ENCODE measurements around the gene LRMDA. TPM values are rescaled to one million over a fixed set of nuclear protein-coding genes. Genes with fewer than 3 reads are reported as not detected.

Gene LRMDA
- total and polyA plus RNA-seq, 2 of the 8 experiments (the other 6 are each of a cell fraction or from before 2014, with no cell fraction given): 0.86 to 2.8 TPM

- Histone ChIP-seq H3K23ac (ENCODE audit: insufficient read length) (no peak overlapping the region), H2BK20ac (ENCODE audit: low read length) (no peak overlapping the region), H2BK120ac (replicated peaks; ENCODE audit: low read depth, low read length) (no peak overlapping the region), H3K23me2 (ENCODE audit: low read depth, low read length) (no peaks in the 10 kb centered on the region; the same call in 1 of the 2 replicates), H3K4me3 (ENCODE audit: extremely low read depth in 1 of 4, insufficient read depth in 2 of 4, low read depth in 3 of 4, low read length in 4 of 4) (no peak overlapping the region), H2AK5ac (ENCODE audit: low read depth, low read length) (no peak overlapping the region), H3K36me3 (ENCODE audit: control insufficient read depth in 2 of 4, insufficient read depth in 4 of 4, low read length in 3 of 4) (no peaks in the 10 kb centered on the region), H4K91ac (replicated peaks; ENCODE audit: insufficient read length, low read length) (no peak overlapping the region), H4K8ac (ENCODE audit: extremely low read depth, insufficient read depth, low read length) (no peak overlapping the region), H3K27me3 (replicated peaks in 1 of 4; ENCODE audit: control insufficient read depth in 3 of 4, extremely low read depth in 1 of 4, insufficient read depth in 3 of 4, low read length in 3 of 4) (no peaks in the 10 kb centered on the region), H3K9ac (replicated peaks in 1 of 4; ENCODE audit: extremely low read depth in 1 of 4, low read depth in 3 of 4, low read length in 3 of 4) (no peak overlapping the region), H3K27ac (ENCODE audit: low read depth, low read length) (no peak overlapping the region), H3K79me2 (ENCODE audit: control insufficient read depth in 1 of 2, insufficient read depth in 2 of 2, low read length in 2 of 2) (no peaks in the 10 kb centered on the region), H3K56ac (replicated peaks; ENCODE audit: insufficient read length, low read depth, low read length) (no peak overlapping the region), H3K4me2 (ENCODE audit: insufficient read depth in 1 of 2, low read depth in 2 of 2, low read length in 2 of 2) (no peak overlapping the region), H4K5ac (ENCODE audit: insufficient read length, low read depth, low read length) (no peak overlapping the region), H2BK5ac (ENCODE audit: low read depth, low read length) (no peak overlapping the region), H2BK15ac (ENCODE audit: low read length) (no peak overlapping the region), H3K4me1 (replicated peaks in 1 of 4; ENCODE audit: control insufficient read depth in 3 of 4, insufficient read depth in 4 of 4, low read length in 3 of 4) (peaks cover 0 to 6% (median 1%) of the 10 kb centered on the region in 4 experiments; a peak in 2 of 7 replicates), H2AFZ (ENCODE audit: low read length) (peak overlapping the region; percentile 76; the same call in 1 of the 2 replicates), H3K4ac (replicated peaks; ENCODE audit: insufficient read length, low read depth, low read length) (no peak overlapping the region), H4K20me1 (replicated peaks in 1 of 2; ENCODE audit: control insufficient read depth in 1 of 2, insufficient read depth in 2 of 2, low read length in 2 of 2) (no peaks in the 10 kb centered on the region), H3K9me3 (ENCODE audit: insufficient read depth in 2 of 2, low read depth in 1 of 2, low read length in 1 of 2) (no peaks in the 10 kb centered on the region), H3K79me1 (ENCODE audit: low read depth, low read length) (no peaks in the 10 kb centered on the region), H3K14ac (ENCODE audit: insufficient read length) (no peak overlapping the region), H2BK12ac (ENCODE audit: low read depth, low read length) (no peak overlapping the region), H3K18ac (ENCODE audit: extremely low read depth, low read length) (no peak overlapping the region)
- ChIA-PET CTCF (ENCODE audit: partially characterized antibody) (interaction anchor here (0.6 to 2.7 kb wide), 6 partner anchors 10 to 1034 kb away, joined by 3 to 8 read pairs (median 4); no protein-coding TSS in a partner anchor), POLR2A (ENCODE audit: partially characterized antibody) (interaction anchor here (1.4 kb wide), 1 partner anchor 9 kb away, joined by 3 read pairs; no protein-coding TSS in a partner anchor)
- TF ChIP-seq USF2 (IDR thresholded peaks at IDR 0.05; ENCODE audit: low read length) (no peak), SP4 (IDR thresholded peaks at IDR 0.05; ENCODE audit: low read length) (no peak), ZNF274 (IDR thresholded peaks at IDR 0.05; ENCODE audit: borderline replicate concordance, extremely low read depth, low read length) (no peak), BCL11A (IDR thresholded peaks at IDR 0.05; ENCODE audit: low read depth in 2 of 2, low read length in 2 of 2) (no peak), MAX (IDR thresholded peaks at IDR 0.05) (no peak), BRCA1 (IDR thresholded peaks at IDR 0.05; ENCODE audit: low read depth, low read length) (no peak), CHD2 (IDR thresholded peaks at IDR 0.05; ENCODE audit: low read length) (no peak), NANOG (IDR thresholded peaks at IDR 0.05; ENCODE audit: insufficient read depth, low read depth, low read length, poor library complexity, severe bottlenecking) (no peak), SRF (IDR thresholded peaks at IDR 0.05; ENCODE audit: low read depth, low read length) (no peak), TAF1 (IDR thresholded peaks at IDR 0.05; ENCODE audit: low read depth, low read length) (no peak), FOSL1 (IDR thresholded peaks at IDR 0.05; ENCODE audit: insufficient read depth, low read depth, low read length) (no peak), BACH1 (IDR thresholded peaks at IDR 0.05; ENCODE audit: low read length) (no peak)
- DNase-seq (ENCODE audit: low read depth in 1 of 2, low spot score in 2 of 2) (no peak), FAIRE-seq (no peak)
- WGBS, 2 experiments (ENCODE audit: extremely low coverage in 1 of 2, insufficient coverage in 1 of 2, insufficient read length in 1 of 2, insufficient replicate concordance in 2 of 2, low coverage in 1 of 2, low lambda C conversion rate in 2 of 2, missing lambda C conversion rate in 1 of 2): 82% methylated on average over 4 of the region's 4 CpGs; no CpG with 5 or more reads in 1 of the 2 experiments
Measured at GRCh38 chr10:76428551-76429367, 997.3 kb downstream of the LRMDA start.
